Stimulated activated naive CD8-positive, alpha-beta T cell treated with anti-CD3 and anti-CD28 coated beads, Interleukin-15, Interleukin-2, amounts not matched to agents 100 ng/mL and 50 ng/mL, for 24 hours (primary cell): Measurements from ENCODE around the gene APOBEC3C.
A peak's percentile ranks its signal among the peaks of the same experiment; 100 is the strongest.

ENCODE experiments used
- H3K27ac Mint-ChIP-seq: one replicate; pipeline ENCODE4 v1.8.0; 2021; ENCODE audit warnings: mild to moderate bottlenecking, mixed read lengths
- H3K27me3 Mint-ChIP-seq: one replicate; pipeline ENCODE4 v1.8.0; 2021; ENCODE audit warnings: mixed read lengths
- H3K36me3 Mint-ChIP-seq: one replicate; pipeline ENCODE4 v1.8.0; 2021; ENCODE audit warnings: low read depth, mixed read lengths
- H3K4me1 Mint-ChIP-seq: one replicate; pipeline ENCODE4 v1.8.0; 2021; ENCODE audit warnings: low read depth, mixed read lengths
- H3K4me3 Mint-ChIP-seq: one replicate; pipeline ENCODE4 v1.8.0; 2021; ENCODE audit warnings: mild to moderate bottlenecking, mixed read lengths
- H3K9me3 Mint-ChIP-seq: one replicate; pipeline ENCODE4 v1.8.0; 2021; ENCODE audit warnings: mixed read lengths

The APOBEC3C gene

DNA sequence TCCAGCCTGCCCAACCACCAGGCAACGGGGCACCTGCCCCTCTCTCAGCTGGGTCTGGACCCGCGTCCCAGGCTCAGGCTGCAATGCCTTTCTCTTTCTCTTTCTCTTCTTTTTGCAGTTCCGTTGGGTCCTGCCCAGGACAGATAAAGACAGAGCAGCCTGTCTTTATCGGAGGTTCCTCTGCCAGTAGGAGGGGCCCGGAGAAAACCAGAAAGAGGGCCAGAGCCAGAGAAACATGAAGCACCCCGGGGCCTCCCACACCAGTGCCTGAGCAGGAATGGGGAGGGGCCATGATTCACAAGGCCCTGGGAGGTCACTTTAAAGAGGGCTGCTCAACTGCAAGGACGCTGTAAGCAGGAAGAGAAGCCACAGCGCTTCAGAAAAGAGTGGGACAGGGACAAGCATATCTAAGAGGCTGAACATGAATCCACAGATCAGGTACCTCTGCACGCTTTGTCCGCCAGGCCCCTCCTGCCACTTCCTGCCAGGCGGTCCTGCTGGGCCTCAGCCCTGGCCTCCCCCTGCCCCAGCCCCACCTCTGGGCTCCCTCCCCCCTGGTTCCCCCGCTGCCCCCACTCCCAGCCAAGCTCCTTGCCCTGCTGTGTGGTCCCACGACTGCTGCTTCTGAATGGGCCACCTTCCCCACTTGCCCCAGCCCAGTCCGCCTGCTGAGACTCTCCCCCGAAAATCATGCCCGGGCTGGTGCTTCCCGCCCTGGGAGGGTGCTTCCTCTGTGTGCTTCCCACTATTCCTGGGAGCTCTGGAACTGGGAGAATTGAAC, at the start of gene APOBEC3C:
Gene APOBEC3C (plus strand): TSS at position 316 of the 781 bp plus-strand sequence. CDS start 106 bp downstream, at position 422.
- peaks cover 32% of the 10 kb centered on the region for H3K4me1 Mint-ChIP-seq
- peak within 1 kb of the TSS; percentile 95 for H3K27ac Mint-ChIP-seq
- H3K9me3 Mint-ChIP-seq: no peaks in the 10 kb centered on the region
- peaks cover 17% of the 10 kb centered on the region for H3K36me3 Mint-ChIP-seq
- peak within 1 kb of the TSS; percentile 95 for H3K4me3 Mint-ChIP-seq
- H3K27me3 Mint-ChIP-seq: no peaks in the 10 kb centered on the region

DNA sequence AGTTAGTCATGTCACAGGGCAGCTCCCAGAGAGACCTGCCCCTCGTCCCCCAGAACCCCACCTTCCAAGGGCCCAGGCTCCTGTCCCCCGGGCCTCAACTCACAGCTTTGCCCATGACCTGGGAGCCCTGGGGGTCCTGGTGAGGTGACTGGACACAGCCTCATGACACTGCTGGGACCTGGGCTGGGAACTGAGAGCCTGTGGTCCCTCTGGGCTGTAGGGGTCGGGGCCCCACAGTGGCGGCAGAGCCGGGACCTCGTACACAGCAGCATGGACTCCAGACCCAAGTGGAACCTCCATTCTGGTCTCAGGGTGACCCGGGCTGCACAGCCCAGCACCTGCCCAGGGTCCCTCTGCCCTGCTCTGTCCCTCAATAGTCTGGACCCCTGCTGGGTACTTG, 49.8 kb upstream of the APOBEC3C start:
- Mint-ChIP-seq H3K4me1 (no peaks in the 10 kb centered on the region), H3K27ac (no peak overlapping the region), H3K9me3 (no peaks in the 10 kb centered on the region), H3K27me3 (peaks cover 3% of the 10 kb centered on the region), H3K36me3 (no peaks in the 10 kb centered on the region), H3K4me3 (no peak overlapping the region)

DNA sequence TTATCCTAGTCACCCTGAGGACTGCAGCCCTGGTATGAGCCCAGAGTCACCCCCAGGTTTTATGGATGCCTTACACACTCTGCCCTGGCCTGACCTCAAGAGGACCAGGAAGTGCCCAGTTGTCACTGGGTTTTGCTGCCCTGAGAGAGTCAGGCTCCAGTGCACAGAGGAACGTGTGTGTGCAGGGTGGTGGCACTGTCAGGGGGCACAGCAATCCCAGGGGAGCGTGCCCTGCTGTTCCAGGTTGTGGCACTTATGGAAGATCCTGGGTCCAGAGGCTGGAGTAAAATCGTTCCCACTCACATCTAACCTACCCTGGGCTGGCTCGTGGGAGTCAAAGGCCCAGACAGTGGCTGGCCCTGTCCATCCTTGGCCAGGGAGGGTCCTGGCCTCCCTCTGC, 49.1 kb upstream of the APOBEC3C start:
- Mint-ChIP-seq H3K9me3 (no peaks in the 10 kb centered on the region), H3K4me3 (no peak overlapping the region), H3K36me3 (no peaks in the 10 kb centered on the region), H3K27ac (no peak overlapping the region), H3K27me3 (peaks cover 3% of the 10 kb centered on the region), H3K4me1 (no peaks in the 10 kb centered on the region)

DNA sequence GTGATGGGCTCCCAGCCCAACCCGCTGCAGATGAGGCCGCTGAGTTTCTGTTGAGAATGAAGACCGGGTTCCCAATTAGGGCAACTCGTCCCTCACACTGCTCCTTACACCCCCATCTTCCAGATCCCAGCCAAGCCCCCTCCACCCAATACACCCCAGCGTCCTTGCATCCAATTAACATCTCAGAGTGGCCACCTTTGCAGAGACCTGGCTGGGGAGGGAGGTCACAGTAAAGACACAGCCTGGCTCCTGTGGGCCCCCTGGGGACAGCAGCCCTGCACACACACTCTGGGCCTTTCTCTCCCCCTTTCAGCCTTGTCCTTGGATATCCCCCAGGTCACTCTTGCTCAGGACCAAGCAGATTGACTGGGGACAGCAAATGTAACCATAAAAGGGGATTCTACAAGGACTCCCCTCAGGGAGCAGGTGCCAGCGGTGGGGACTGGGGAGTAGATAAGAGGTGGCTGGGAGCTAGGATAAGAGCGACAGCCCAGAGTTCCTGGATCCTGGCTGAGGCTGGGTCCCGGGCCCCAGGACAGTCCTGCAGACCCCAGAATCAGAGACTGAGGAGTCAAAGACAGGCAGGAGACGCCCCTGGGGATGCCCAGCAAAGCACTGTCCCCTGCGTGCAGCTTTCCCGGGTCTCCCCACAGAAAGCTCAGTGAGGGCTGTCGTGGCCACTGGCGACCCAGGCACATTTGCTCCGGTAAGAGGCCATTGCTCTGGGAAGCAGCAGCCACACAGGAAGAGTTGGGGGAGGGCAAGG, 48.3 kb upstream of the APOBEC3C start:
- H3K36me3 Mint-ChIP-seq: no peaks in the 10 kb centered on the region
- no peaks in the 10 kb centered on the region for H3K4me1 Mint-ChIP-seq
- H3K27me3 Mint-ChIP-seq: peaks cover 8% of the 10 kb centered on the region
- no peak overlapping the region for H3K27ac Mint-ChIP-seq
- H3K4me3 Mint-ChIP-seq: no peak overlapping the region
- H3K9me3 Mint-ChIP-seq: no peaks in the 10 kb centered on the region

DNA sequence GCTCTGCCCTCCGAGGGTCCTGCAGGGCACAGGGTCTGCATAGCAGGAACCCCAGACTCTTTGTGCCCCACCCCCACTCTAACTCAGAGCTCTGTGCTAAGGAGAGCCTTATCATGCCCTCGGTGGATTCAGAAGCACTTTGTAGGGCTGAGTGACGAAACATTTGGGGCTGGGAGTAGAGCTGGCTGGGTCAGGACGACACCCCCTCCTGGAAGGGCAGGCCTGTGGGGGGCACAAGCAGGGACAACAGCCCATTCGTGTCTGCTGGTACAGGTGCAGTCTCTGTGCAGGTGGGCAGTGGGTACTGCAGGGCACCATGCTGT, 47.7 kb upstream of the APOBEC3C start:
- Mint-ChIP-seq H3K4me3 (no peak overlapping the region), H3K4me1 (no peaks in the 10 kb centered on the region), H3K27ac (no peak overlapping the region), H3K27me3 (peaks cover 8% of the 10 kb centered on the region), H3K36me3 (no peaks in the 10 kb centered on the region), H3K9me3 (no peaks in the 10 kb centered on the region)

DNA sequence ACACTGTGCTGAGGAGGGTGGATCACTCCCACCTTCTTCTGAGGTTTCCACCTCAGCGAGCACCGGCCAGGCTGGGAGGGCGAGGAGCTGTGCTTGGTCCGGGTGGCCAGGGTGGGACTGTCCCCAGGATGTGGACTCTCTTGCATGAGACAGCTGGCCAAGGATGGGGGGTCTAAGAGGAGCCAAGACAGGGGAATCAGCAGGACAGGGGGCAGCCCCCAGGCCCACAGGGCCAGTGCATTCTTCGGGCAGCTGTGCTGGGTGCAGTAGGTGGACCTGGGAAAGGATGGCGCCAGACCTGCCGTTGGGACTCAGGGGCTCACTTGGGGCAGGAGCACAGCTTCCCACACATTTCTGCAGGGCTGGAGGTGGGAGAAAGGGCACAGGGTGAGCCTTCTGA, 47.1 kb upstream of the APOBEC3C start:
- H3K4me1 Mint-ChIP-seq: no peaks in the 10 kb centered on the region
- H3K27me3 Mint-ChIP-seq: peaks cover 8% of the 10 kb centered on the region
- no peak overlapping the region for H3K4me3 Mint-ChIP-seq
- H3K36me3 Mint-ChIP-seq: no peaks in the 10 kb centered on the region
- no peak overlapping the region for H3K27ac Mint-ChIP-seq
- H3K9me3 Mint-ChIP-seq: no peaks in the 10 kb centered on the region

DNA sequence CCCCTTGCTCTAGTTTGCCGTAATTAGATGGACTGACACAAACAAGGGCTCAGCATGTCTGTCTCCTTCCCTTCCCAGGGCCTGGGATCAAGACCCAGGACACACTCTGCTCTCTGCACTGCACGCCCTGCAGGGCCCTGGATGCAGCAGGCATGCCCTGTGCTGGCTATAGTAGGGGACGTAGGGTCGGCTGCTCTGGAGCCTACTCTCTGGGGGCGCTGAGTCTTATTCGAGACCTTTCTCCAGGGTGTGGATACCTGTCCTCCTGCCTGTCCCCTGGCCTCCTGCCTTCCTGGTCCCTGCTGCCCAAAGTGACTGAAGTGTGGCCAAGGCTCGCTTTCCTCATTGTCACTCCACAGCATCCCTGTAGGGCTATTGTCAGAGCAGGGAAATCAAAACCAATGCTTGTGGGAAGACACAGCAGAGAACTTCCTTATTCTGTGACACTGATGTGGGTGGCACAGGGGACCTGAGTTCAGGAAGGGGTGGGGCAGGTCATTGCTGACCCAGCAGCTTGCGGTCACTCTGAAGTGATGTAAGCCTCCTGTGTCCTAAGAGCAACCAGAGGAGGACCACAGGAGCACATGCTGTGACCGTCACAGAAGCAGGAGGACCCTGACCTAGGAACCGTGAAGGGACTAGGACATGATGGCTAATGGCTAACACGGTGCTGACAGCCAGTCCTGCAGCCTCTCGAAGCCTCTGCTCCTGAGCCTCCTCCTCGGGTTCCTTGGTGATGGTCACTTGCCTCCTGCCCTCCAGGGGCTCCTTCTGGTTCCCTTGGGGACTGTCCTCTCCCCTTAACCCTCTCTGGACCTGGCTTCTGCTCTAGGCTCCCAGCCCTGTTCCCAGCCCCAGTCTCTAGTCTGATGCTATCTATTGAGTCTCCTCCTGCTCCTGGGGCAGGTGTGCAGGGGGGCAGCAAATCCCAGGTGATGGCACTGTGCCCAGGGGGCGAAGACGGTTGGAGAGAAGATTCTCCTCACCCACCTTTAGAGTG, 46.3 kb upstream of the APOBEC3C start:
- H3K27ac Mint-ChIP-seq: no peak overlapping the region
- H3K27me3 Mint-ChIP-seq: peaks cover 11% of the 10 kb centered on the region
- H3K4me3 Mint-ChIP-seq: no peak overlapping the region
- no peaks in the 10 kb centered on the region for H3K4me1 Mint-ChIP-seq
- H3K9me3 Mint-ChIP-seq: no peaks in the 10 kb centered on the region
- no peaks in the 10 kb centered on the region for H3K36me3 Mint-ChIP-seq

DNA sequence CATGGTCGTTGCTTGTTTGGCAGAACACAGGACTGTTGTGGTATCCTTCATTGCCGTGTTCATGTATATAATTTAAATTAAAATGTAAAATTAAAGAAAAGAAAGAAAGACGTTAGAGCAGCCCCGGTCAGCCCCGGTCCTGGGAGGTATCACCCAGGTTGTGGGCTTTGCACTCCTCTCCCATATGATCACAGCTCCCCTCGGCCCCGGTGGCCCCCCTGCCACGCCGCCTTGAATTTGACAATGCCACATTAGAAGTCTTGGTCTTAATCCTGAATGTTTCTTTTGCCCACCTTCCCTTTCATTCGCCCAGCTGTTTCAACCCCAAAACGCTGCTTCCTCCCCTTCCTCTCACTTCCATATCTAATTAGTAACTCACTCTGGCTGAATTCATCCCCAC, 45.3 kb upstream of the APOBEC3C start:
- no peaks in the 10 kb centered on the region for H3K4me1 Mint-ChIP-seq
- H3K27ac Mint-ChIP-seq: no peak overlapping the region
- H3K36me3 Mint-ChIP-seq: no peaks in the 10 kb centered on the region
- H3K27me3 Mint-ChIP-seq: peaks cover 11% of the 10 kb centered on the region
- H3K9me3 Mint-ChIP-seq: no peaks in the 10 kb centered on the region
- H3K4me3 Mint-ChIP-seq: no peak overlapping the region

DNA sequence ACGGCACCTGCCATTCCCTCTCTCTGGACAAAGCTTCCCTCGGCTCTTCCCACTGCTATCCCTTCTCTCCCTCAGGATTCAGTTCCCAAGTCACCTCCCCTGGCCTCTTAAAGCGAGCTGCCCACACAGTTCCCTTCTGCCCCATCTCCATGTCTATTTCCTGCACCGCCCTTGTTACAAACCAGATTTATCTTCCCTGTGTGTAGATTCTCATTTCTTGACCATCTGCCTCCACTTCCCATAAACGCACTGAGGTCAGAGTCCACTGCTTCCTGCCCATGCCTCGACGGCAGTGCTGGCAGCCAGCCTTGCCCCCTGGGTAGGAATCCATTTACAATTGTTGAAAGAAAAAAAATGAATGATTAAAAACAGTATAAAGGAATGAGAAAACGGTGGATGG, 43.5 kb upstream of the APOBEC3C start:
- peaks cover 11% of the 10 kb centered on the region for H3K27me3 Mint-ChIP-seq
- no peak overlapping the region for H3K27ac Mint-ChIP-seq
- H3K4me1 Mint-ChIP-seq: no peaks in the 10 kb centered on the region
- H3K36me3 Mint-ChIP-seq: no peaks in the 10 kb centered on the region
- no peak overlapping the region for H3K4me3 Mint-ChIP-seq
- no peaks in the 10 kb centered on the region for H3K9me3 Mint-ChIP-seq

DNA sequence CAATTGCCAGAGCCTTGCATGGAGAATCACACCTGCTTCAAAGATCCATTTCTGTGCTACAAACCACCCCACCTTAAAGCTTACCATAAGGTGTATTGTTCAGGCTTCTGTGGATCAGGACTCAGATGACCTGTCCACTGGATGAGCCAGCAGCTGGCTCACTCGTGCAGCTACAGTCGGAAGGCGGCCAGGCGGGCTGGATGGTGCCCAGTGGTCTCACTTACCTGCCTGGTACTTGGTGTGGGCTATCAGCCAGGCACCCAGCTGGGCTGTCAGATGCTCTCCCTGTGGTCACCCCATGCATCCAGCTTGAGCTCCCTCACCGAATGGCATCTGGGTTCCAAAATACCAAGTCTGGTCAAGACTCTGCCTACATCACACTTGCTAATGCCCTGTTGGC, 42.9 kb upstream of the APOBEC3C start:
- Mint-ChIP-seq H3K27me3 (peaks cover 11% of the 10 kb centered on the region), H3K36me3 (no peaks in the 10 kb centered on the region), H3K9me3 (no peaks in the 10 kb centered on the region), H3K4me1 (no peaks in the 10 kb centered on the region), H3K4me3 (no peak overlapping the region), H3K27ac (no peak overlapping the region)

DNA sequence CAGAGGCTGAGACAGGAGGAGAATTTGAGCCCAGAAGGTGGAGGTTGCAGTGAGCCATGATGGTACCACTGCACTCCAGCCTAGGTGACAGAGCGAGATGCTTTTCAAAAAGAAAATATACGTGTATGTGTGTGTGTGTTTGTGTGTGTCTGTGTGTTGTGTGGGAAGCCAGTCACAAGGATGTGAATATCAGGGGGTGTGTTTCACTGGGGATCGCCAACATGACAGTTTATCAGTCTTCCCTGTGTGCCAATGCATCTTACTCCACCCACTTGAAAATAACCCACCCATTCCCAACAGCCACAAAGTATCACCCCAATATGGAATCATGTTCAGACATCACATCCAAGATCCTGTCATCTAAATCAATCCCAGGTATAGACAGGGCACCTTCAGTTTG, 42.3 kb upstream of the APOBEC3C start:
- Mint-ChIP-seq H3K27ac (no peak overlapping the region), H3K27me3 (peaks cover 10% of the 10 kb centered on the region), H3K4me3 (no peak overlapping the region), H3K4me1 (no peaks in the 10 kb centered on the region), H3K36me3 (no peaks in the 10 kb centered on the region), H3K9me3 (no peaks in the 10 kb centered on the region)

DNA sequence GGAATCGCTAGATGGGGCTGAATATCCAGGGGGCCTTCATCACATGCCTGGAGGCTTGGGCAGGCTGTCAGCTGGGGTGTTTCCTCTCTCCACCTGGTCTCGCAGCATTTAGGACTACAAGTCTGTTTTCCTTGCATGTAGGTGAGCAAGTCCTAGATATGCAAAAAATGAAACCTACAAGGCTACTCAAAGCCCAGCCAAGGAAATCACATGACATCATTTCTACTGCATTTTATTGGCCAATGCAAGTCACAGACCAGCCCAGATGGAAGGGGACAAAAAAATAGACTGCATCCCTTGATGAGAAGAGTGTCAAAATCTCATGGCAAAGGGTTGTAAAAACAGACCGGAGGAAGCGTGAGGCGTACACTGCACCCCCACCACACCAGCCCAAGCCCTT, 41.5 kb upstream of the APOBEC3C start:
- Mint-ChIP-seq H3K9me3 (no peaks in the 10 kb centered on the region), H3K27me3 (peaks cover 9% of the 10 kb centered on the region), H3K36me3 (no peaks in the 10 kb centered on the region), H3K4me3 (no peak overlapping the region), H3K4me1 (peaks cover 5% of the 10 kb centered on the region), H3K27ac (no peak overlapping the region)

DNA sequence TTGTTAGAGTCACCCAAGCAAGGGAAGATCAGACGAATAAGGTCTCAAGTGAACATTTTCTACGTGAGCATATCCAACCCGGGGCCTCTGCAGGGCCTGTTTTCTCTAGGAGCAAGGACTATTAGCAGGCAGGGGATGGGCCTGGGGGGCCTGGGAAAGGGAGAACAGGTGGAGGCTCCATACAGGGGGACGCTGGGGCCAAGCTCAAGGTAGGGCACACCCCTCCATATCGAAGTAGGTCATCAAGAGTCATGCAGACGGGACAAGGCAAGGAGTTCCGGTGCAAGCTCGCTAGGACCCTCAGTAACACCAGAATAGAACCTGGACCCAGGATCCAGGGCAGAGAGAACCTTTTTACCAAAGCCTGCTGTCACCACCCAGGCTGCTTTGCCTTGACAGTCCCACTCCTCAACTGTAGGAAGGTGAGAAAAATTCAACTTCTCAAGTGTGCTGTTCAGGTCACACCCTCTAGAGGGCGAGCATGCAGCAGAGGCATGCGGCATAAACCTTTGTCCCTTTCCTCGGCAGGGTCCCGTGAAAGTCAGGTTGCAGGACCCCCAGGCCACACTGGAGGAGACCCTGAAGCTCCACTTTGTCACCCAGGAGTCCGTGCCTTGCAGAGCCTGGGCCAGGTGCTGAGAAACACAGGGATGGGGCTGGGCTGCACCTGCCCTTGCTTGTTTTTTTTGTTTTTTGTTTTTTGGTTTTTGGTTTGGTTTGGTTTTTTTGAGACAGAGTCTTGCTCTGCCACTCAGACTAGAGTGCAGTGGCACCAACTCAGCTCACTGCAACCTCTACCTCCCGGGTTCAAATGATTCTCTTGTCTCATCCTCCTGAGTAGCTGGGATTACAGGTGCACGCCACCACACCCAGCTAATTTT, 40.5 kb upstream of the APOBEC3C start:
- Mint-ChIP-seq H3K9me3 (no peaks in the 10 kb centered on the region), H3K4me1 (peaks cover 5% of the 10 kb centered on the region), H3K36me3 (no peaks in the 10 kb centered on the region), H3K4me3 (no peak overlapping the region), H3K27me3 (peaks cover 9% of the 10 kb centered on the region), H3K27ac (no peak overlapping the region)

DNA sequence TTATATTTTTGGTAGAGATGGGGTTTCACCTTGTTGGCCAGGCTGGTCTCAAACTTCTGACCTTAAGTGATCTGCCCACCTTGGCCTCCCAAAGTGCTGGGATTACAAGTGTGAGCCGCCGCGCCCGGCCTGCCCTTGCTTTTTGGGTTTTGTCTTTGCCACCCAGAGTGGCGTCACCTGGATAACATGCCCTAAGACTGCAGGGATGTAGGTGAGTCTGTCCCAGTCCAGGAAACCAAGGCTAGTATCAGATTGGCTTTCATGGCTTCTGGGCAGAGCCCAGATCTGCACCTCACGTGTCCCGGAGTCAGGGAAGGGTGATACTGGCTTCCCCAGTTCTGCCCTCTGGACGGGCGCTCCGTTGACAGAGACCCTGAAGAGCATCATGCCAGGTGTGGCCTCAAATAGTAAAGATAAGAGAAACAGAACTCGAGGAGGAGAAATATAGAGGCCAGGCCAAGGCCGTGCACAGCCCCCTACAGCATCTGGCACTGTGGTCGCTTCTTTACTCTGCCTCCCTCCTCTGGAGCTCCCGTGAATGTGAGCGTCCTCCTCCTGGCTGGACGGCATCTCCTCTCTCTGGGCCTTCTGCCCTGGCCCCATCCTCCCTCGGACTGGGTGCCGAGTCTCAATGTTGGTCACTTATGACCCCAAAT, 39.8 kb upstream of the APOBEC3C start:
- H3K27me3 Mint-ChIP-seq: peaks cover 9% of the 10 kb centered on the region
- no peak overlapping the region for H3K4me3 Mint-ChIP-seq
- H3K36me3 Mint-ChIP-seq: no peaks in the 10 kb centered on the region
- H3K4me1 Mint-ChIP-seq: peaks cover 5% of the 10 kb centered on the region
- no peaks in the 10 kb centered on the region for H3K9me3 Mint-ChIP-seq
- no peak overlapping the region for H3K27ac Mint-ChIP-seq
